Naive B cell (primary cell): ENCODE results near the gene CACNA1S. TPM values are rescaled to one million over a fixed set of nuclear protein-coding genes. Genes with fewer than 3 reads are reported as not detected.

Source experiments
- ATAC-seq, 2 donors: fragments of 150-1000 bp; cut with Tn5 transposase; 2 replicates each; pipeline ENCODE4 v1.10.0; 2021; ENCODE audit warnings: low read depth in 2 of 2, mild to moderate bottlenecking in 2 of 2, moderate library complexity in 2 of 2
- DNase-seq: peaks from one replicate; pipeline ENCODE4 v3.0.0; 2022
- H3K27ac Mint-ChIP-seq, 6 donors: one replicate each; pipeline ENCODE4 v1.8.0; 2020 to 2022; ENCODE audit warnings: mild to moderate bottlenecking in 6 of 6, mixed read lengths in 6 of 6, moderate library complexity in 5 of 6, inconsistent platforms in 2 of 6
- H3K27me3 Mint-ChIP-seq, 3 donors: one replicate each; pipeline ENCODE4 v1.8.0; 2021 to 2022; ENCODE audit warnings: mixed read lengths in 3 of 3, mild to moderate bottlenecking in 1 of 3
- H3K36me3 Mint-ChIP-seq, 2 donors: one replicate each; pipeline ENCODE4 v1.8.0; 2020 to 2022; ENCODE audit warnings: mixed read lengths in 2 of 2, inconsistent platforms in 1 of 2, mild to moderate bottlenecking in 1 of 2
- H3K4me1 Mint-ChIP-seq, 3 donors: one replicate each; pipeline ENCODE4 v1.8.0; 2020 to 2022; ENCODE audit warnings: mixed read lengths in 3 of 3, inconsistent platforms in 1 of 3, mild to moderate bottlenecking in 1 of 3, moderate library complexity in 1 of 3
- H3K4me3 Mint-ChIP-seq, 8 donors: one replicate each; pipeline ENCODE4 v1.8.0; 2020 to 2022; ENCODE audit warnings: mild to moderate bottlenecking in 8 of 8, mixed read lengths in 8 of 8, moderate library complexity in 8 of 8, inconsistent platforms in 2 of 8
- H3K9me3 Mint-ChIP-seq, 7 donors: one replicate each; pipeline ENCODE4 v1.8.0; 2020 to 2022; ENCODE audit warnings: mixed read lengths in 7 of 7, mild to moderate bottlenecking in 5 of 7, inconsistent platforms in 2 of 7, moderate library complexity in 1 of 7
- polyA plus RNA-seq, 6 donors: library from polyadenylated mRNA; unstranded; fragments of 300-500 nt; fragmentation: Illumina TruSeq; gene quantifications; one replicate each; pipeline ENCODE4 v1.2.3, GENCODE V29; 2021; ENCODE audit warnings: low read depth in 6 of 6

The CACNA1S gene
- polyA plus RNA-seq, 6 donors from 2014 or later, result not detected

DNA sequence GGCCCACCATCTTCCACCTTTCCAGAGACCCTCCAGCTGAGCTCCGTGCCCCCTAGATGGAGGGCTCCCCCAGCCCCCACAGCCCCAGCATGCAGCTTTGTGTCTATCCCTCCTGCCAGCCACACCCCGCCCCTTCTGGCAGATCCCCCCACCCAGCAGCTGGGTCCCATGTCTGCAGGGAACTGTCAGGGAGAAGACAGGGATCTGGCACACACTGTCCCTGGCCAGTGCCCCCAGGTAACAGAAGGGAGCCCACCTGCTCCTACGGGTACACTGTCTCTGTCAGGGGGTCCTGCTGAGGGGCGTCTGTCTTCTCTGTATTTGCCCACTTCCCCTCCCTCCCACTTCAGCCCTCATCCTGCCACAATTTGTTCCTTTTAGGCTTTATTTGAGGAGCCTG, 77.6 kb downstream of the CACNA1S start:
- Mint-ChIP-seq H3K9me3 (no peaks in the 10 kb centered on the region), H3K27ac (peak overlapping the region in 1 of 6 donors; percentile 16), H3K27me3 (no peaks in the 10 kb centered on the region), H3K4me3 (no peak overlapping the region), H3K36me3 (no peaks in the 10 kb centered on the region), H3K4me1 (no peaks in the 10 kb centered on the region)
- ATAC-seq, result no peak
- no peak for DNase-seq

- DNase-seq (no peak), ATAC-seq (no peak)
- no peak overlapping the region for H3K27ac Mint-ChIP-seq
- H3K36me3 Mint-ChIP-seq, result no peaks in the 10 kb centered on the region
- no peak overlapping the region for H3K4me3 Mint-ChIP-seq
- no peaks in the 10 kb centered on the region for H3K9me3 Mint-ChIP-seq
- H3K4me1 Mint-ChIP-seq, result peaks cover 0 to 1% (median 0%) of the 10 kb centered on the region in 3 donors
- no peaks in the 10 kb centered on the region for H3K27me3 Mint-ChIP-seq
Observed at GRCh38 chr1:201032408-201032807, 79.8 kb downstream of the CACNA1S start.

DNA sequence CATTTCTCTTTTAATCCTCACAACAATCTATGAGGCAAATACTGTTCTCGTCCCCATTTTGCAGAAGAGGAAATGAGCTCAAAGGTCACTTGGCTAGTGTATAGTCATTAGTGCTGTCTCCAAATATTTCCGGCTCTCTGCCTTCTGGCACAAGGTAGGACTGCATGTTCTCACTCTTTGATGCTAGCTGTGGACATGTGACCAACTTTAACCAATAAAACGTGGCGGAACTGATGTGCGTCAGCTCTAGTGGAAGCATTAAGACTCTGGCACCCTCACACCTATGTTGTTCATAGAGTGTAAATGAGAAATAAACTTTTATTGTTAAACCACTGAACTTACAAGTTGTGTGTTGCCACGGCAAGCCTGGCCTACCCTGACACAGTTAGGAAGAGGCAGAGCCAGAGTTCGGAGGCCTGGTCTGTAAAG, 83.8 kb downstream of the CACNA1S start:
- Mint-ChIP-seq H3K9me3 (no peaks in the 10 kb centered on the region), H3K4me3 (no peak overlapping the region), H3K4me1 (peaks cover 23 to 36% (median 24%) of the 10 kb centered on the region in 3 donors), H3K36me3 (no peaks in the 10 kb centered on the region), H3K27ac (no peak overlapping the region), H3K27me3 (no peaks in the 10 kb centered on the region)
- ATAC-seq, result no peak
- DNase-seq, result no peak

- no peaks in the 10 kb centered on the region for H3K27me3 Mint-ChIP-seq
- no peak for DNase-seq
- H3K4me3 Mint-ChIP-seq, result peak overlapping the region in 6 of 8 donors; percentile 42 to 88 (median 66)
- no peaks in the 10 kb centered on the region for H3K36me3 Mint-ChIP-seq
- ATAC-seq, result no peak
- H3K9me3 Mint-ChIP-seq, result no peaks in the 10 kb centered on the region
- peak overlapping the region in 5 of 6 donors; percentile 13 to 78 (median 61) for H3K27ac Mint-ChIP-seq
- peaks cover 34 to 47% (median 35%) of the 10 kb centered on the region in 3 donors for H3K4me1 Mint-ChIP-seq
Observed at GRCh38 chr1:201026836-201027235, 85.4 kb downstream of the CACNA1S start.

- Mint-ChIP-seq H3K4me1 (peaks cover 37 to 53% (median 40%) of the 10 kb centered on the region in 3 donors), H3K4me3 (peak overlapping the region in 7 of 8 donors; percentile 1 to 88 (median 71)), H3K9me3 (no peaks in the 10 kb centered on the region), H3K27me3 (no peaks in the 10 kb centered on the region), H3K27ac (peak overlapping the region; percentile 5 to 91 (median 54)), H3K36me3 (no peaks in the 10 kb centered on the region)
- no peak for DNase-seq
- ATAC-seq, result no peak
Observed at GRCh38 chr1:201026234-201026633, 86.0 kb downstream of the CACNA1S start.

DNA sequence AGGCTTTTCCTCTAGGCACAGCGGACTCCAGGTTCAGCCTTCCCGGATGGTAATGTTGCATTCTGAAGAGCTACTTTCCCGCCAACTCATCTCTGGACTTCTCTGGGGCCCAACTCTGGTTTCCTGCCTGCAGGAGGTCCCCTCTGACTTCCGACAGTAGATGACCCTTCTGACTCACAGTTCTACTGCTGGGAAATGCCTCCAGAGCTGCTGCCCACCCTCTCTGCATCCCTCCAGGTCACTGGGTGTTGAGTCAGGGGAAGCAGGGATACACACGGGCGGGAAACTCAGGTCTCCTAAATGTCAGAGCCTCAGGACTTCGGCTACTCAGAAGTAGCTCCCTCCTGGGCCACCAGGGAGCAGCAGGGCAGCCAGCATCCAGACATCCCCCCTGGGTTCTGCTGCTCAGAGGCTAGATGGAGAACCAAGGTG, 86.6 kb downstream of the CACNA1S start:
- no peaks in the 10 kb centered on the region for H3K27me3 Mint-ChIP-seq

GRCh38 chr1:201024625-201024998, 87.6 kb downstream of the CACNA1S start:
- no peak for ATAC-seq
- Mint-ChIP-seq H3K4me1 (peaks cover 52 to 69% (median 57%) of the 10 kb centered on the region in 3 donors), H3K9me3 (no peaks in the 10 kb centered on the region), H3K27ac (no peak overlapping the region), H3K36me3 (no peaks in the 10 kb centered on the region), H3K4me3 (peak overlapping the region in 6 of 8 donors; percentile 22 to 88 (median 62)), H3K27me3 (no peaks in the 10 kb centered on the region)
- DNase-seq, result no peak

More for the DNA sequence above, 86.6 kb downstream of the CACNA1S start:
- peak overlapping the region in 3 of 6 donors; percentile 7 to 66 (median 33) for H3K27ac Mint-ChIP-seq
- ATAC-seq (no peak), DNase-seq (no peak)
- no peaks in the 10 kb centered on the region for H3K36me3 Mint-ChIP-seq
- H3K9me3 Mint-ChIP-seq, result no peaks in the 10 kb centered on the region
- peak overlapping the region in 3 of 8 donors; percentile 71 to 88 (median 71) for H3K4me3 Mint-ChIP-seq
- peaks cover 43 to 59% (median 47%) of the 10 kb centered on the region in 3 donors for H3K4me1 Mint-ChIP-seq

DNA sequence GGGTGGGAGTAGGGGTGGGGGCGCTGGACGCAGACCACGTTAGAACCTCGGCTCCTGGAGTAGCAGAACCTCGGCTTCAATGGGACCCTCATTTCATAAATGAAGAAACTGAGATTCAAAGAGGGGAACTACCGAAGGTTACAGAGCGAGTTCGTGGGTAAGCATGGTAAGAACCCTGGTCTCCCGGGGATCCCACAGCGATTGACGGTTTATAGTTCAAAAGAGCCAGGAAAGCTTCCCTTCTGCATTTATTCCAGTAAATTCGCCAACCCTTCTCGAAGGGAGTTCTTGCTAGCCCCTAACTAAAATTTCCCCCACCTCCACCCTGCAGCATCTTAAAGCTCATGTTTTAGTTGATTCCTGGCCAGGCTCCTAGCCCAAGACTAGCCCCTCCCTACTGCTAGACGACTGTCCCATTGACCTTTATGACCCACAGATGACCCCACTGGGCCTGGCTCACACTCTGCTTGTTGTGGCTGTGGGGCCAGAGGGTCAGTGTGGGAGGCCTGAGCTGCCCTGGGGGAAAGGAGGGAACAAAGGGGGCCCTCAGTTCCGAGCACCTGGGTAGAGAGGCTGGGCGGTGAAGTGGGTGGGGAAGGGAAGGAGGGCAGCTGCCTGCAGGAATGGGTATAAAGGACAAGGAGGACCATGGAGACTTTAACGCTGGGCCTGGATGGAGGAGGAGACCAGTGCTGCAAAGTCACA, 88.2 kb downstream of the CACNA1S start:
- Mint-ChIP-seq H3K4me1 (peaks cover 58 to 75% (median 62%) of the 10 kb centered on the region in 3 donors), H3K9me3 (no peaks in the 10 kb centered on the region), H3K27me3 (no peaks in the 10 kb centered on the region), H3K4me3 (peak overlapping the region; percentile 39 to 88 (median 70)), H3K27ac (peak overlapping the region in 4 of 6 donors; percentile 49 to 92 (median 72)), H3K36me3 (no peaks in the 10 kb centered on the region)
- no peak for ATAC-seq
- no peak for DNase-seq

- ATAC-seq (peak; percentile 78 to 79), DNase-seq (peak; percentile 92)
- Mint-ChIP-seq H3K27me3 (no peaks in the 10 kb centered on the region), H3K4me1 (peaks cover 58 to 80% (median 63%) of the 10 kb centered on the region in 3 donors), H3K36me3 (no peaks in the 10 kb centered on the region), H3K9me3 (no peaks in the 10 kb centered on the region), H3K4me3 (peak within 1 kb of the TSS; percentile 88 to 94 (median 92)), H3K27ac (peak within 1 kb of the TSS; percentile 65 to 98 (median 96))
Observed at GRCh38 chr1:201023517-201023902, 88.7 kb downstream of the CACNA1S start, which contains the start of gene KIF21B. Gene KIF21B, minus strand, starts transcription at chr1:201023714. Its CDS starts 331 bp downstream, at chr1:201023383.

GRCh38 chr1:201022820-201023516, 89.3 kb downstream of the CACNA1S start:
- Mint-ChIP-seq H3K4me1 (peaks cover 63 to 86% (median 69%) of the 10 kb centered on the region in 3 donors), H3K4me3 (peak overlapping the region; percentile 88 to 94 (median 92))
- ATAC-seq, result peak; percentile 7 to 10

GRCh38 chr1:201022493-201022819, 89.8 kb downstream of the CACNA1S start:
- Mint-ChIP-seq H3K4me1 (peaks cover 69 to 90% (median 74%) of the 10 kb centered on the region in 3 donors), H3K27me3 (no peaks in the 10 kb centered on the region), H3K27ac (peak overlapping the region; percentile 65 to 98 (median 96)), H3K4me3 (peak overlapping the region; percentile 88 to 94 (median 92)), H3K9me3 (no peaks in the 10 kb centered on the region), H3K36me3 (no peaks in the 10 kb centered on the region)
- DNase-seq (no peak), ATAC-seq (no peak)

More at GRCh38 chr1:201022820-201023516, 89.3 kb downstream of the CACNA1S start:
- Mint-ChIP-seq H3K27me3 (no peaks in the 10 kb centered on the region), H3K36me3 (no peaks in the 10 kb centered on the region), H3K27ac (peak overlapping the region; percentile 65 to 98 (median 96)), H3K9me3 (no peaks in the 10 kb centered on the region)
- peak; percentile 41 for DNase-seq

- peak overlapping the region; percentile 88 to 94 (median 92) for H3K4me3 Mint-ChIP-seq
- no peaks in the 10 kb centered on the region for H3K27me3 Mint-ChIP-seq
- peaks cover 70 to 91% (median 78%) of the 10 kb centered on the region in 3 donors for H3K4me1 Mint-ChIP-seq
- H3K9me3 Mint-ChIP-seq, result no peaks in the 10 kb centered on the region
- peak overlapping the region; percentile 66 to 98 (median 96) for H3K27ac Mint-ChIP-seq
- ATAC-seq, result no peak
- no peak for DNase-seq
- H3K36me3 Mint-ChIP-seq, result no peaks in the 10 kb centered on the region
Observed at GRCh38 chr1:201021630-201022492, 90.4 kb downstream of the CACNA1S start.
